Aorta (tissue), 5 donors: ENCODE data around the gene SEC23IP. TPM values are rescaled to one million over a fixed set of nuclear protein-coding genes. Genes with fewer than 3 reads are reported as not detected.
"Not testable (repeated sequence)": the region's sequence is repeated elsewhere in the genome, so short reads cannot be mapped to it uniquely, and the experiment has no call there.

Experiments used
- ATAC-seq: fragments of 200-7000 bp; cut with Tn5 transposase; one replicate; pipeline ENCODE4 v1.9.1; 2022; ENCODE audit warnings: moderate library complexity; ENCODE audit not compliant: low FRiP score
- DNase-seq, 2 donors: peaks; one replicate each; pipeline ENCODE4 v3.0.0-alpha.2; 2020
- H3K27ac ChIP-seq, 2 donors: one replicate each; pipeline ENCODE4 v1.5.1; 2013; ENCODE audit warnings: low read length in 2 of 2, mild to moderate bottlenecking in 2 of 2, moderate library complexity in 2 of 2, control low read depth in 1 of 2, inconsistent platforms in 1 of 2, low read depth in 1 of 2
- H3K27me3 ChIP-seq, 2 donors: one replicate each; pipeline ENCODE4 v1.6.1; 2013; ENCODE audit warnings: control low read depth in 1 of 2, low read length in 1 of 2, mild to moderate bottlenecking in 1 of 2, moderate library complexity in 1 of 2; ENCODE audit not compliant: insufficient read depth in 2 of 2, control insufficient read depth in 1 of 2
- H3K36me3 ChIP-seq, 2 donors: one replicate each; pipeline ENCODE4 v1.6.1; 2013; ENCODE audit warnings: control low read depth in 1 of 2, low read length in 1 of 2, mild to moderate bottlenecking in 1 of 2; ENCODE audit not compliant: insufficient read depth in 2 of 2, control insufficient read depth in 1 of 2
- H3K4me1 ChIP-seq, 2 donors: one replicate each; pipeline ENCODE4 v1.6.1; 2013; ENCODE audit warnings: low read length in 2 of 2, control low read depth in 1 of 2, mild to moderate bottlenecking in 1 of 2, moderate library complexity in 1 of 2; ENCODE audit not compliant: insufficient read depth in 2 of 2, control insufficient read depth in 1 of 2
- H3K4me3 ChIP-seq, 2 donors: one replicate each; pipeline ENCODE4 v1.5.1; 2013; ENCODE audit warnings: low read length in 2 of 2, control low read depth in 1 of 2, mild to moderate bottlenecking in 1 of 2
- H3K9me3 ChIP-seq: one replicate; pipeline ENCODE4 v1.6.1; 2013; ENCODE audit warnings: mild to moderate bottlenecking, low read length; ENCODE audit not compliant: control insufficient read depth
- WGBS, 2 donors: extraction: QIAGEN DNeasy Blood & Tissue Kit; methylation state at CpG; one replicate each; pipeline ENCODE4 v1.1.7; 2013; 5-methylcytosine and 5-hydroxymethylcytosine counted together
- intact Hi-C, 2 donors: fragments of 100-400 bp; cut with DNase I; formaldehyde crosslinking; loops; one replicate each; pipeline versions ENCODE4 v1.14.2 to v1.15.0; 2022
- polyA plus RNA-seq, 2 donors: library from polyadenylated mRNA; stranded (reverse); fragments of 200-250 nt; gene quantifications; one replicate each; pipeline ENCODE4 v1.2.3, GENCODE V29; 2013
- total RNA-seq, 2 donors: library from RNA; stranded (reverse); fragmentation: NEBNext Ultra II Directional; extraction: Animal tissue kit (Norgen Biotek cat#: 25700); gene quantifications; one replicate each; pipeline ENCODE4 v1.2.1, GENCODE V29; 2021
- donor health status: healthy with polysubstance abuse.
- donor health status: Bipolar disorder and iron deficiency.
- donor health status: DM: no; HTN: no; CAD: no.
- donor health status: DM: no; HTN: no; CAD: no.
- donor health status: DM: yes; HTN: yes; CAD: no.

Gene SEC23IP
- total and polyA plus RNA-seq, 4 donors: 7.2 to 52.0 (median 28.7) TPM

DNA sequence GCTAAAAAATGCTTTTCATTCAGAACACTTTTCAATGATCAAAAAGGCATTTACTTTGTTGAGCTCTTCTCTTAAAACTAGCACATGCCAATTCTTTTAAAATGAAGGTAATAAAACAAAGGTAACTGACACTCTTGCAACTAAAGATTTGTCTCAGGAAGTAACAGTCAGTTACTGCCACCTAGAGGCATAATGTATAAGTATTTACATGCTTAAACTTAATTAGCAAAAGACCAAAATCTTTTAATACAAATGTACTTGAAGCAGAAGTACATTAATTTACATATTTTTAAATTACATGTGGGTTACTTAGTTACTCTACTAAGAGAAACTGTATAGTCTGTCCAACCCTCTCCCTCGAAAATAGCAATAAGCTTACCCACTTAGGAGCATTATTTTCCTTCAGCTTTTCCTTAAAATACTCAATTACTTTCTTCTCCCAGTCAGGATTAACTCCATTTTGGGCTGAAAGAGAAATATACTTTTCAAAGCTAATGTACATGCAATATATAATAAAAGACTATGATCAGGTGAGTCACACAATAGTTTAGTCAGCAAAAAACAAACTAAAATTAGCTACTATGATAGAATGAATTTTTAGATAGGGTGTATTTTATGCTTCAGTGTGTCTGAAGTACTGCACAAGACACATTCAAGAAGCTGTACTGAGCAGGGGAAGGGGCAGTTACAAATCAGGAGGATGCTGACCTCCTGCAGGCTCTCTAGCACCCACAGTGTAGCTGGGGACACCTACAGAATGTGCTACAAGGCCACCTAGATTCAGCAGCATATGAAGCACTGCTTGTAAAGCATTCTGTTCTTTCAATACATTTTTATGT, 32.9 kb upstream of the SEC23IP start:
- no peaks in the 10 kb centered on the region for H3K9me3 ChIP-seq
- H3K27me3 ChIP-seq: no peaks in the 10 kb centered on the region
- no peak overlapping the region for H3K4me3 ChIP-seq
- no peaks in the 10 kb centered on the region for H3K36me3 ChIP-seq
- ATAC-seq: no peak
- intact Hi-C loops: loop anchor here (2.0 to 5.0 kb wide), 3 partner anchors 109 to 252 kb away; no protein-coding TSS in a partner anchor
- 63 to 72% methylated on average over 1 of the region's 1 CpG for WGBS, 2 donors
- DNase-seq: no peak
- H3K4me1 ChIP-seq: no peaks in the 10 kb centered on the region
- no peak overlapping the region for H3K27ac ChIP-seq

DNA sequence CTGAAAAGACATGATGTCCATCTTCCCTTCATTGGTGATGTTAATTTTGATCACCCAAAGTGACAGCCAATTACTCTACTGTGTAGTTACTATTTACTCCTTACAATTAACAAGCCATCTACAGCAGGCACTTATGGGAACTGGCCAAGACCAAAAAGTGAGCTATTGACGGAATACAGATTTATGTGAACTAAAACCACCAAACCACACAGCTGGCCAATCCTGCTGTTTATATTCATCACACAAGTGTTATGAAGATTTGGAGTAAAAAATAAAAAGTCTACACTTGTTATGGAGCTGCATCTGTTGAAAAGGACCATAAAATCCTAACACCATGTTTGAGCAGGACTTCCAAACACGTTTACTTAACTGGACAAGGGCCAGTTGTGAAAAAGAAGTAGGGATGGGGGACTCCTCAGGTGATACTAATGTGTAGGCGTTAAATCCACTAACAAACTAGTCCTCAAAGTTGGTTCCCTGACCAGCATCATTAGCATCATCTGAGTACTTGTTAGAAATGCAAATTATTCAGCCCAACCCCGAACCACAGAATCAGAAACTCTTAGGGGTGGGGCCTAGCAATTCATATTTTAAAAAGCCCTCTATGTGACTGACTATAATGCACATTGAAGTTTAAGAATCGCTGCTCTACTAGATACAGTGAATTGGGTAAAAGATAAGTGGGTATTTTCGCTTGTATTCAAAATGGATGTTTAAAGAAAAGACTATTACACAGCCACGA, 31.5 kb upstream of the SEC23IP start:
- intact Hi-C loops: loop anchor here (5.0 kb wide), 2 partner anchors 174 to 254 kb away; no protein-coding TSS in a partner anchor
- H3K27ac ChIP-seq: no peak overlapping the region
- no peaks in the 10 kb centered on the region for H3K36me3 ChIP-seq
- no peak for ATAC-seq
- H3K4me3 ChIP-seq: no peak overlapping the region
- H3K9me3 ChIP-seq: no peaks in the 10 kb centered on the region
- no peaks in the 10 kb centered on the region for H3K4me1 ChIP-seq
- WGBS, 2 donors: 68 to 74% methylated on average over 7 of the region's 7 CpGs
- no peak for DNase-seq
- H3K27me3 ChIP-seq: no peaks in the 10 kb centered on the region

DNA sequence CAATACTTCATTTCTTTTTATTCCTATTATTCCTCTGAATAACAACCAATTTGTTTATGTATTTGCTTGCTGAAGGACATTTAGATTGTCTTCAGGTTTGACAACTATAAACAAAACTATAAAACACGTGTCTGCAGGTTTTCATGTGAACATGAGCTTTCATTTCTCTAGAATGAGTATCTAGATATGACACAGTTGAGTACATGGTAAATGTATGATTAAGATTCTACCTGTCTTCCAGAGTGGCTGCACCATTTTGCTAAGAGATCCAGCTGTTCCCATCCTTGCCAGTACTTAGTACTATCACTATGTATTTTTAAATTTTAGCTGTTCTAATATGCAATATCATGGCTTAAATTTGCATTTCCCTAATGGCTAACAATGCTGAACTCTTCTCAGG, 30.0 kb upstream of the SEC23IP start:
- Histone ChIP-seq H3K36me3 (no peaks in the 10 kb centered on the region), H3K27me3 (no peaks in the 10 kb centered on the region), H3K4me1 (peaks cover 0 to 2% of the 10 kb centered on the region in 2 donors), H3K9me3 (no peaks in the 10 kb centered on the region), H3K4me3 (no peak overlapping the region), H3K27ac (no peak overlapping the region)
- ATAC-seq (no peak), DNase-seq (no peak)
- 57 to 80% methylated on average over 1 of the region's 1 CpG for WGBS, 2 donors
- intact Hi-C loops: loop anchor here (5.0 kb wide), 2 partner anchors 175 to 255 kb away; no protein-coding TSS in a partner anchor

DNA sequence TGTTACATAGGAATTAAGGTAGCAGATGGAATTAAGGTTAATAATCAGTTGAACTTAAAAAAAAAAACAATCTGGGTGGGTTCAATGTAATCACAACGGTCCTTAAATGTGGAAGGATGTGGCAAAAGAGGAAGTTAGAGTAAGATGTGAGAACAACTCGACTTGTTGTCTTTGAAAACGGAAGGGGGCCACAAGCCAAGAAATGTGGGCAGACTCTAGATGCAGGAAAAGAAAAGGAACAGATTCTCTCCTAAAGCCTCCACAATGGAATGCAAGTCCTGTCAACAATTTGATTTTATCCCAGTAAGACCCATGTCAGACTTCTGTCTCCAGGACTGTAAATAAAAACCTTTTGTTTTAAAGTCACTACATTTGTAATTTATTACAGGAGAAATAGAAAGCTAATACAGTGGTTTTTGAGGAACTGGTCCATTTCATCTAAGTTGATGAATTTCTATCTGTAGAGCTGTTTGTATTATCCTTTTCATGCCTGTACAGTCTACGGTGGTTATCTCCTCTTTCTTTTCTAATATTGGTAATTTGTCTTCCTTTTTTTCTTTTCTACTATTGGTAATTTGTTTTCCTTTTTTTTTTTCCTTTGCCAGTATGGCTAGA, 28.5 kb upstream of the SEC23IP start:
- no peaks in the 10 kb centered on the region for H3K9me3 ChIP-seq
- no peaks in the 10 kb centered on the region for H3K27me3 ChIP-seq
- H3K4me3 ChIP-seq: no peak overlapping the region
- no peak for DNase-seq
- 65 to 66% methylated on average over 4 of the region's 4 CpGs for WGBS, 2 donors
- H3K36me3 ChIP-seq: no peaks in the 10 kb centered on the region
- no peak overlapping the region for H3K27ac ChIP-seq
- ATAC-seq: no peak
- intact Hi-C loops: loop anchor here (5.0 kb wide), 2 partner anchors 177 to 257 kb away; no protein-coding TSS in a partner anchor
- peaks cover 0 to 3% of the 10 kb centered on the region in 2 donors for H3K4me1 ChIP-seq

DNA sequence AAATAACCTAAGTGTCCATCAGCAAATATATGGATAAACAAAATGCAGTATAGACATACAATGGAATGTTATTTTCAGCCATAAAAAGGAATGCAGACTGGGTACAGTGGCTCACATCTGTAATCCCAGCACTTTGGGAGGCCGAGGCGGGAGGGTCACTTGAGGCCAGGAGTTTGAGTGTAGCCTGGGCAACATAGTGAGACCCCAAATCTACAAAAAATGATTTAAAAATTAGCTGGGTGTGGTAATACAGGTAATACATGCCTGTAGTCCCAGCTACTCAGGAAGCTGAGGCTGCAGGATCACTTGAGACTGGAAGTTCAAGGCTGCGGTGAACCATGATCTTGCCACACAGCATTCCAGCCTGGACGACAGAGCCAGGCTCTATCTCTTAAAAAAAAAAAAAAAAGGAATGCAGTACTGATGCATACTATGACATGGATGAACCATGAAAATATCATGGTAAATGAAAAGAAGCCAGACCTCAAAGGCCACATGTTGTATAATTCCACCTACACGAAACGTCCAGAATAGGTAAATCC, 26.8 kb upstream of the SEC23IP start:
- no peak overlapping the region for H3K4me3 ChIP-seq
- DNase-seq: no peak
- intact Hi-C loops: no loop called here
- no peak for ATAC-seq
- H3K36me3 ChIP-seq: no peaks in the 10 kb centered on the region
- peaks cover 0 to 3% of the 10 kb centered on the region in 2 donors for H3K4me1 ChIP-seq
- no peak overlapping the region for H3K27ac ChIP-seq
- no peaks in the 10 kb centered on the region for H3K27me3 ChIP-seq
- H3K9me3 ChIP-seq: no peaks in the 10 kb centered on the region
- 93 to 94% methylated on average over 6 of the region's 6 CpGs for WGBS, 2 donors

DNA sequence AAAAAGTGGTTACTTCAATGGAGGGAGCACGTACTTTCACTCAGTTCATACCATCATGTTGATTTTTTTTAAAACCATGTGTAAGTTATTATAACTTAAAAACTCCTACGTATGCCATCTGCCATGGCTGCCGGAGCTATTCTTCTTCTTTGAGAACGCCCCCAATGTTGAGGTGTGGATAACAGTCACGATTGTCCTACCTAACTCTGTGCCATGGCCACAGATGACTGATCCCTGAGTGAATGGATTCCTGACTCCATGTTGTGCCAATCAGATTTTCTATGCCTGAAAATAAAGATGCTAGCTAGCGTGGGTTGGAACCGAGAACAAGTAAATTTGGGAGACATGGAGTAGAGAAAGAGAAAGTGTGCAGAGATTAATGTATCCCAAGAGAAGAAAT, 25.2 kb upstream of the SEC23IP start:
- no peak overlapping the region for H3K4me3 ChIP-seq
- no peaks in the 10 kb centered on the region for H3K36me3 ChIP-seq
- H3K27me3 ChIP-seq: no peaks in the 10 kb centered on the region
- ATAC-seq (no peak), DNase-seq (no peak)
- intact Hi-C loops: no loop called here
- 77 to 78% methylated on average over 7 of the region's 7 CpGs for WGBS, 2 donors
- H3K9me3 ChIP-seq: no peaks in the 10 kb centered on the region
- no peak overlapping the region for H3K27ac ChIP-seq
- peaks cover 0 to 3% of the 10 kb centered on the region in 2 donors for H3K4me1 ChIP-seq

DNA sequence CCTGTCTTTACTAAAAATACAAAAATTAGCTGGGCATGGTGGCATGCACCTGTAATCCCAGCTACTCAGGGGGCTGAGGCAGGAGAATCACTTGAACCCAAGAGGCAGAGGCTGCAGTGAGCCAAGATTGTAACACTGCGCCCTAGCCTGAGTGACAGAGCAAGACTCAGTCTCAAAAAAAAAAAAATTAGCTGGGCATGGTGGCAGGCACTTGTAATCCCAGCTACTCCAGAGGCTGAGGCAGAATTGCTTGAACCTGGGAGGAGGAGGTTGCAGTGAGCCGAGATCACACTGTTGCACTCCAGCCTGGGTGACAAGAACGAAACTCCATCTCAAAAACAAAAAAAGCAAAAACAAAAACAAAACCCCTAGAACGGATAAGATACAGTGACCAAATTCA, 23.1 kb upstream of the SEC23IP start:
- H3K4me3 ChIP-seq, ATAC-seq, H3K4me1 ChIP-seq, H3K27ac ChIP-seq, H3K27me3 ChIP-seq, H3K36me3 ChIP-seq, intact Hi-C loops, DNase-seq, H3K9me3 ChIP-seq: not testable (repeated sequence)
- 74% methylated on average over 4 of the region's 4 CpGs for WGBS, 2 donors

DNA sequence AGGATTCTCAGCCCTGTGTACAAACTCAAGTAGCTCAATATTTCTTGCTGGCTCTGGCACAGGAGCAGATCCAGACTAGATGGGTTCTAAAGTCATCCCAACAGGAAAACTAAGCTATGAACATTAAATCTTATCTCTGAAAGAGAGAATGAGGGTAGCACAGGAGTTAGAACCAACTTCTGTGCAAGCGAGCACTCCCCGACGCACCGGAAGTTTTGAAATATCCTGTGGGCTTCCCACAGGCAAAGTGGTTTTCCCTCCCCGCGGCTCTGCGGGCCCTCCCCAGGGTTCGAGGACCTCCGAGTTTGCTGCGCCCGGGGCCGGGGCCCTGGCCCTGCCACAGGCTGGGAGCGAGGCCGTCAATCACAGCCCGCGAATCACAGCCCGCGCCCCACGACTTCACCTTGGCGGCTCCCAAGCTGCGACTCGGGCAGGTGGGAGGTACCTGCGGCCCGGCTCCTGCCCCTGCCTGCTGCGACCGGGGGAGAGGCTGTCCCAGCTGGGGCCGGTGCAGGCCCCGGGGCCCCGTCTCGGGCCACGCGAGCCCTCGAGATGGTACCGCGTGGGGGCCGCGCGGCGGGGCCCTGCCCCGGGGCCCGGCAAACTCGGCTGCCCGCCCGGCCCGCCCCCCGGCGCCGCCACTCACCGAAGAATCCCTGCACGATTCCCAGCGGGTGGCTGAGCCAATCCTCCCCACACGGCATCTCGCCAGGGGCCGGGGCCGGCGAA, 20.5 kb upstream of the SEC23IP start:
- ATAC-seq (peak; percentile 37), DNase-seq (peak; percentile 75 to 85)
- peak overlapping the region; percentile 61 to 83 for H3K27ac ChIP-seq
- peaks cover 0 to 1% of the 10 kb centered on the region in 2 donors for H3K27me3 ChIP-seq
- intact Hi-C loops: loop anchor here in 1 of 2 donors (5.0 kb wide), 1 partner anchor 190 kb away; no protein-coding TSS in a partner anchor
- H3K9me3 ChIP-seq: no peaks in the 10 kb centered on the region
- no peaks in the 10 kb centered on the region for H3K36me3 ChIP-seq
- peak overlapping the region; percentile 95 to 97 for H3K4me3 ChIP-seq
- WGBS, 2 donors: 0% methylated on average over 54 to 56 of the region's 56 CpGs
- H3K4me1 ChIP-seq: peaks cover 3 to 4% of the 10 kb centered on the region in 2 donors
